ENCODE data around the gene POLR2A.

DNA sequence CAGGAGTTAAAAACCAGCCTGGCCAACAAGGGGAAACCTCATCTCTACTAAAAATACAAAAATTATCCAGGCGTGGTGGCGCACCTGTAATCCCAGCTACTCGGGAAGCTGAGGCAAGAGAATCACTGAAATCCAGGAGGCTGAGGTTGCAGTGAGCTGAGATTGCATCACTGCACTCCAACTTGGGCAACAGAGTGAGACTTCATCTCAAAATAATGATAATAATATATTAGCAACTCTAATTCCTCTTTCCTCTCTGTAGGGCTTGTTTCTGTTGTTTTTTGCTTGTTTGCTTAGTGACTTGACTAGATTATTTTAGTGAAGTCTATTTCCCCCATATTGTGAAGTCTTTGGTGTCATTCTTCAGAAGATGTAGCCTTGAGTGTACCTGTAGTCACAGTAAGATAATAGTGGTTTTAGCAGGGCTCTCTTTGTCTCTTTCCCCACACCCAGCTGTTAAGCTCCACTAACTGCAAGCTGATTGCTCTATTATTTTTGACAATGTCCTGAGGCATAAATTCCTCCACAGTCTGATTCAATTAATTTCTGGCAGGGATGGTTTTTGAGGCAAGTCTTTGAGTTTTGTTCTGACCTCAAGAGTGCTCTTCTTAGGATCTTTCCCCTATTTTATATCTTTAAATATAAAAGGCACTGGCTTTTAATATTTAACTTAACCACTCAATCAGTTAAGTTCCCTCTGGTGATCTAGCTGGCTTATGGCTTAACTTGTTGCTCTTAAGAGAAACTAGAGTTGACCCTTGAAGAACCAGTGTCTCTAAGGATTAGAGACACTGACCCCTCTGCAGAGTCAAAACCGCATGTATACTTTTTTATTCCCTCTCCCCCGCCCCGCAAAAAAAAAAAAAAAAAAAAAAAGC, 46.1 kb downstream of the POLR2A start:
- TF ChIP-seq, protein P1, sequence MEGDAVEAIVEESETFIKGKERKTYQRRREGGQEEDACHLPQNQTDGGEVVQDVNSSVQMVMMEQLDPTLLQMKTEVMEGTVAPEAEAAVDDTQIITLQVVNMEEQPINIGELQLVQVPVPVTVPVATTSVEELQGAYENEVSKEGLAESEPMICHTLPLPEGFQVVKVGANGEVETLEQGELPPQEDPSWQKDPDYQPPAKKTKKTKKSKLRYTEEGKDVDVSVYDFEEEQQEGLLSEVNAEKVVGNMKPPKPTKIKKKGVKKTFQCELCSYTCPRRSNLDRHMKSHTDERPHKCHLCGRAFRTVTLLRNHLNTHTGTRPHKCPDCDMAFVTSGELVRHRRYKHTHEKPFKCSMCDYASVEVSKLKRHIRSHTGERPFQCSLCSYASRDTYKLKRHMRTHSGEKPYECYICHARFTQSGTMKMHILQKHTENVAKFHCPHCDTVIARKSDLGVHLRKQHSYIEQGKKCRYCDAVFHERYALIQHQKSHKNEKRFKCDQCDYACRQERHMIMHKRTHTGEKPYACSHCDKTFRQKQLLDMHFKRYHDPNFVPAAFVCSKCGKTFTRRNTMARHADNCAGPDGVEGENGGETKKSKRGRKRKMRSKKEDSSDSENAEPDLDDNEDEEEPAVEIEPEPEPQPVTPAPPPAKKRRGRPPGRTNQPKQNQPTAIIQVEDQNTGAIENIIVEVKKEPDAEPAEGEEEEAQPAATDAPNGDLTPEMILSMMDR (IDR thresholded peaks at IDR 0.05) = no peak
- TF ChIP-seq POLR2A (IDR thresholded peaks at IDR 0.05) = no peak
- no peak for TF ChIP-seq EP300 (IDR thresholded peaks at IDR 0.05)

All from ovary (tissue), 3 donors.